AG09309 (cell line): ENCODE measurements around the gene CNN1.

ENCODE experiments used
- DNase-seq: peaks from one replicate; pipeline ENCODE4 v3.0.0-alpha.2; 2010; ENCODE audit warnings: low read depth
- H3K4me3 ChIP-seq: 2 replicates; pipeline ENCODE4 v1.5.1; 2011; ENCODE audit warnings: mild to moderate bottlenecking, low read depth, low read length, moderate library complexity; ENCODE audit not compliant: control insufficient read depth
- CTCF ChIP-seq: IDR thresholded peaks from 2 replicates; pipeline ENCODE4 v1.5.1; 2011; ENCODE audit warnings: mild to moderate bottlenecking, low read depth, low read length, inconsistent platforms; ENCODE audit not compliant: insufficient read depth, control insufficient read depth; ENCODE audit errors: missing control alignments

The CNN1 gene

DNA sequence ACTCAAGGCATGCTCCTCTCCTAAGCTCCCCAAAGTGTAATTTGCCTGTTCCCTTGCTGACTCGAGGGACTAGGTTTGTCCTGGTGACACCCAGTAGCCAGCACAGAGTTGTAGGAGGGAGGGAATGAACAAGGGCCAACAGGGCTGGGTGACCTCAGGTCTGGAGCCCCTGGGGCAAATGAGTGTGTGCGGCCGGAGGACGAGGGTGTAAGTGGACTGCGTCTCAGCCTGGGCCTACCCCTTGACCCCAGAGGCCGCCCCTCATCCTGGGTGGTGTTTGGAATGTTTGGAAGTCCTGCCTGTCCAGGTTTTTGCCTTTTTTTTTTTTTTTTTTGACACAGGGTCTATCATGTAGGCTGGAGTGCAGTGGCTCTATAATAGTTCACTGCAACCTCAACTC, 31.7 kb upstream of the CNN1 start:
- no peak overlapping the region for H3K4me3 ChIP-seq
- no peak for DNase-seq
- no peak for TF ChIP-seq CTCF

DNA sequence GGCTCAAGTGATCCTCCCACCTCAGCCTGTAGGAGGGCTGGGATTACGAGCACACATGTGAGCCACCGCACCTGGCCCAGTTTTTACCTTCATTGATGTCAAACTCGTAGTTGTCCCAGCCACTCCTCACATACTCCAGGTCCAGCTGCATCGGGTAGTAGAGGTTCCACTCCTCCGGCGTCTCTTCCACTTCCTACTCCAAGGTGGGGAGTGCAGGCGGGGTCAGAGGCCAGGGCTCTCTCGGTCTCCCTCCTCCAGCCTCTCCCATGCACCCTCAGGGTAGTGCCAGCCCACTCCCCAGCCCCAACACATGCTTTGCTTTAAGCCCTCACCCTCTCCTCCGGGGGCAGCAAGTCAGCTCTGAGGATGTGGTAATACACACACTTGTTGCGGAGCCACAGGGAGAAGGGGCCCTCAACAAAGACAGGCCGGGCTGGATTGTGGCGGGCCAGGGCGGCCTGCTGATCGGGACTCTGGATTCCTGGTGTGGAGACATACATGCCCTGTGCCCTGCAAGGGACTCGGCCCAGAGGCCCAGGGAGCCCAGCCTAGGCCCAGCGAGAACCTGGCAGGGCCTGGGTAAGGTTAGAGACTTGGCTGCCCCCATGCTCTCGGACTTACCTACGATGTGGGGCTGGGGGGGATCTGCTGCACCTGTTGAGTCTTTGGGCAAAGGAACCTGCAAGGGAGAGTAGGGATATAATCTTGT, 31.1 kb upstream of the CNN1 start:
- no peak for DNase-seq
- no peak for TF ChIP-seq CTCF
- no peak overlapping the region for H3K4me3 ChIP-seq

DNA sequence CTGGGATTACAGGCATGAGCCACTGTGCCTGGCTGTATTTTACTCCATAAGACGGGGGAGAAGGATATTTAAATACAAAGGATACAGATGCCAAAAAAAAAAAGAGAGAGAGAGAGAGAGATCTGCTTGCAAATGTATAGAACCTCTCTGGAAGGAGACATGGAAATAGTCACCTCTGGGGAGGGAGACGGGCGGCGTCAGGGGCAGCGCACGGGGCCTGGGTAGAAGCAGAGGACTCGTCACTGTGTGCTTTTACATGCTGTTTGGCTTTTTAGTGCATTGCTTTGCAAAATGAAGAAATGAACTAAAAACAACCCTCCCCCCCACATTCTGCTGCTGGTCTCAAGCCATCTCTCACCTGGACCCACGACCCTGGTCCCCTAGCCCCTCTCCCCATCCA, 28.2 kb upstream of the CNN1 start:
- H3K4me3 ChIP-seq: no peak overlapping the region
- TF ChIP-seq CTCF: no peak
- DNase-seq: no peak

DNA sequence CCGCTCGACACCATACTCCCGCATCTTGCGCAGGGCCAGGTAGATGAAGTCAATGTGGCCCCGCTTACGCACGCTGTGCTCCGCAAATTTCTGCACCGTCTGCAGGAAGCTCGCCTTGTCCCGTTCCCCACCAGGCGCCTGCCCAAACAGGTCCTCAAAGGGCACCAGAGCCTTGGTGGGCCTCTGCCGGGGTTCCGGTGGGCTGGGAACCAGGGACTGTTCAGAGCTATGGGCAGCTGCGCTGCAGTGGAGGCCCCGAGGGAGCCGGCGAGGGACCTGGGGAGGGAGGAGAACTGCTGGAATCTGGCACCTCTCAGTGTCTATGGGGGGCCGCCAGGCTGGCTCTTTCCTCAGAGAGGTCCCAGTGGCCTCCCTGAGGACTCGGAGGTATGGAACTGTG, 24.7 kb upstream of the CNN1 start:
- no peak for DNase-seq

DNA sequence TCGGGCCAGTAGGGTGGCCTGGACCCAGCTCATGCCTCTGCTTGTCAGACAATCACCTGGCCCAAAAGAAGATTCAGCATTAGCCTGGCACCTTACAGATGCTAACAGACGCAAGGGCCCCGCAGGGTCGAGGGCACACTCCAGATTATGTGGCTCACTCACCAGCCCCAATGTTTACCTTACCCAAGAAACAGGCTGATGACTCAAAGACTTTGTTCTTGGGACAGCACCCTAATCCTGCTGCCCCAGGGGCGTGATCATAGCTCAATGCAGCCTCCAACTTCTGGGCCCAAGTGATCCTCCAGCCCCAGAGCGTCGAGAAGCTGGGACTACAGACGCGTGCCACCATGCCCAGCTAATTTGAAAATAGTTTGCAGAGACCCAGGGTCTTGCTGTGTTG, 19.5 kb upstream of the CNN1 start:
- no peak overlapping the region for H3K4me3 ChIP-seq
- no peak for TF ChIP-seq CTCF
- no peak for DNase-seq

More for the DNA sequence above, 24.7 kb upstream of the CNN1 start:
- no peak overlapping the region for H3K4me3 ChIP-seq
- TF ChIP-seq CTCF: no peak

DNA sequence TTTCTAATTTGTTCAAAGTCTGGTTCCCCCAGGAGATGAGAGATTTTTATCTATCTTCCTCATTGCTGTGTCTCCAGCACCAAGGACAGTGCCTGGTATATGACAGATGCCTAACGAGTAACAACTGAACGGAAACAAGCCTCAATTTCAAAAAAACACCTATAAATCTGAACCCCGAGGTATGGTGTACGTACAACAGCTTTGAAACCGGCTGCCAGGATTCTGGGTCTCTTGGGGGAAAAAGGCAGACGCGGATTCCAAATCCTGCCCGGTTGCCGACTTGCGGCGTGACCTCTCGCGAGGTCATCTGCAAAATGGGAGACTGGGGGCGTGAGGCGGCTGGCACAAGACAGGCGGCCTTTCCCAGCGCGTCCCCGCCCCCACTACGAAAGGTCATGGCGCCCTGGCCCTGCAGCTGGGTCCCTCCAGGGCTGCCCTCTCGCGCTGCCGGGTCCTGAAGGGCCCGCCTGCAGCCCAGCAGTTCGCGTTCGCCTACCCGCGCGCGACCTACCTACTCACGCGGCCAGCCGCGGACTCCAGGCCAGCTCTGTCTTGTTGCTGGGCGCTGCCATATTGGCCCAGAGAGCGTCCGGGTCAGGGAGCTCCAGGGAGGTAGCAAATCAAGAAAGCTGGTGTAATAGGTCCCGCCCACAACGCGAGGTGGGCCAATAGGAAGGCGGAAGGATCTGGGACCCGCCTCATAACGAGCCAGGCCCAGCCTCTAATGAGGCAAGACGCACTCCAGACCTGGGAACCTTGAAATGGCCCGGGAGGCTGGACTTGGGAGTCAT, 9.9 kb upstream of the CNN1 start, which contains the start of gene ECSIT:
Gene ECSIT, minus strand, starts transcription at position 584 of the 791 bp plus-strand sequence. CDS start 9,964 bp downstream, outside the sequence.
- H3K4me3 ChIP-seq: peak within 1 kb of the TSS; percentile 81
- no peak for TF ChIP-seq CTCF
- DNase-seq: peak; percentile 92

DNA sequence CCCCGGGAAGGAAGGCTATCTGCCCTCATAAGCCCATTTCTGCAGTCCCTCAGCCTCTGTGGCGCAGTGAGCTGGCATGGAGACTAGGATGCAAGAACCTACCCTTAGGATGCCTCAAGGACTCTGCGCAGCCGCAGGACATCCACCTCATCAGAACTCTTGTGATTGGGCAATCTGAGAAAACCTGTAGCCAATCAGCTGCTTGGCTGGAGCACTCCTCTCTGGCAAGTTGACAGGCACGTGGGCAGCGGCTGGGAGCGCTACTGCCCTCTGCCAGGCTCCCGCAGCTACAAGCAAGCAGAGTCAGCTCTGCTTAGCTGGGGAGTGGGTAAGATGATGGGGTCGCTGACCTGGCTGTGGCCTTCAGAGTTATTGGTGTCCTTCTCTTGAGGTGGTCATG, 8.2 kb upstream of the CNN1 start:
- peak; percentile 19 for TF ChIP-seq CTCF
- no peak for DNase-seq
- no peak overlapping the region for H3K4me3 ChIP-seq
